IMR-90 (cell line): ENCODE measurements around the gene EFHC2. TPM values are rescaled to one million over a fixed set of nuclear protein-coding genes. Genes with fewer than 3 reads are reported as not detected.

Source experiments
- ATAC-seq: fragments of 200-7000 bp; cut with Tn5 transposase; 2 replicates; pipeline ENCODE4 v1.9.1; 2020; ENCODE audit warnings: low read depth, mild to moderate bottlenecking, moderate library complexity
- BruUV-seq: library from RNA; stranded (reverse); fragments of 400-500 nt; replicated peaks from 2 replicates; lab custom pipeline; 2021; lab: Mats Ljungman, UMichigan
- CTCF ChIA-PET: fragments of 300-600 bp; formaldehyde crosslinking; extraction: SDS; loops from one replicate; lab custom pipeline; 2021; ENCODE audit warnings: antibody characterized with exemption; lab: Yijun Ruan, JAX
- POLR2A ChIA-PET: fragments of 300-600 bp; sonication (Branson Sonifier 250); formaldehyde crosslinking; loops from one replicate; lab custom pipeline; 2022; ENCODE audit warnings: antibody characterized with exemption; ENCODE audit not compliant: unreplicated experiment; lab: Charles Lee
- DNase-seq: peaks from one replicate; pipeline ENCODE4 v3.0.0; 2013
- H2AFZ ChIP-seq: replicated peaks from 2 replicates; pipeline ENCODE3; 2013; ENCODE audit warnings: low read length, mild to moderate bottlenecking; ENCODE audit not compliant: poor library complexity
- H2AK5ac ChIP-seq: 2 replicates; pipeline ENCODE4 v1.6.1; 2013; ENCODE audit warnings: low read depth, low read length, inconsistent platforms
- H2AK9ac ChIP-seq: replicated peaks from 2 replicates; pipeline ENCODE3; 2013; ENCODE audit warnings: mild to moderate bottlenecking, low read depth, low read length, moderate library complexity; ENCODE audit not compliant: poor library complexity
- H2BK120ac ChIP-seq: 2 replicates; pipeline ENCODE4 v1.6.1; 2013; ENCODE audit warnings: low read depth, low read length, inconsistent platforms
- H2BK15ac ChIP-seq: 3 replicates; pipeline ENCODE4 v1.6.1; 2013; ENCODE audit warnings: low read depth, low read length, inconsistent platforms
- H2BK20ac ChIP-seq: 2 replicates; pipeline ENCODE4 v1.6.1; 2013; ENCODE audit warnings: low read depth, mild to moderate bottlenecking, inconsistent platforms, low read length, moderate library complexity
- H2BK5ac ChIP-seq: 2 replicates; pipeline ENCODE4 v1.6.1; 2013; ENCODE audit warnings: mild to moderate bottlenecking, low read depth, low read length, inconsistent platforms; ENCODE audit not compliant: poor library complexity, severe bottlenecking
- H3K14ac ChIP-seq: replicated peaks from 2 replicates; pipeline ENCODE4 v1.6.1; 2013; ENCODE audit warnings: low read depth, low read length, inconsistent platforms
- H3K18ac ChIP-seq: 2 replicates; pipeline ENCODE4 v1.6.1; 2013; ENCODE audit warnings: low read depth, low read length, control low read depth
- H3K23ac ChIP-seq: 2 replicates; pipeline ENCODE4 v1.6.1; 2013; ENCODE audit warnings: low read depth, low read length, inconsistent platforms
- H3K27ac ChIP-seq: 2 replicates; pipeline ENCODE4 v1.5.1; 2013; ENCODE audit warnings: mild to moderate bottlenecking, control low read depth, low read length; ENCODE audit not compliant: insufficient read depth
- H3K27me3 ChIP-seq: 2 replicates; pipeline ENCODE4 v1.6.1; 2013; ENCODE audit warnings: low read length; ENCODE audit not compliant: control insufficient read depth, insufficient read depth
- H3K36me3 ChIP-seq: 2 replicates; pipeline ENCODE4 v1.6.1; 2013; ENCODE audit warnings: low read length, mixed read lengths; ENCODE audit not compliant: control insufficient read depth, insufficient read depth
- H3K4ac ChIP-seq: 2 replicates; pipeline ENCODE4 v1.6.1; 2013; ENCODE audit warnings: low read depth, low read length, inconsistent platforms
- H3K4me1 ChIP-seq: 2 replicates; pipeline ENCODE4 v1.6.1; 2013; ENCODE audit warnings: low read length, mixed read lengths; ENCODE audit not compliant: control insufficient read depth, insufficient read depth
- H3K4me2 ChIP-seq: 2 replicates; pipeline ENCODE4 v1.6.1; 2013; ENCODE audit warnings: low read depth, mild to moderate bottlenecking, control low read depth, low read length, moderate library complexity
- H3K4me3 ChIP-seq: 2 replicates; pipeline ENCODE4 v1.5.1; 2013; ENCODE audit warnings: low read depth, mild to moderate bottlenecking, control low read depth, low read length, moderate library complexity; ENCODE audit not compliant: insufficient read depth
- H3K56ac ChIP-seq: 2 replicates; pipeline ENCODE4 v1.6.1; 2013; ENCODE audit warnings: low read length, inconsistent platforms; ENCODE audit not compliant: insufficient read depth; ENCODE audit errors: extremely low read depth
- H3K79me1 ChIP-seq, 2 experiments: 2 replicates each; pipeline ENCODE4 v1.6.1; 2013; ENCODE audit warnings: low read length in 2 of 2, inconsistent platforms in 1 of 2, low read depth in 1 of 2
- H3K9ac ChIP-seq: 2 replicates; pipeline ENCODE4 v1.6.1; 2013; ENCODE audit warnings: low read depth, low read length, control low read depth
- H3K9me1 ChIP-seq: 2 replicates; pipeline ENCODE4 v1.6.1; 2013; ENCODE audit warnings: low read length, inconsistent platforms; ENCODE audit not compliant: insufficient read depth
- H3K9me3 ChIP-seq: 2 replicates; pipeline ENCODE4 v1.6.1; 2013; ENCODE audit warnings: low read length; ENCODE audit not compliant: control insufficient read depth, insufficient read depth
- H4K20me1 ChIP-seq: 2 replicates; pipeline ENCODE4 v1.6.1; 2013; ENCODE audit warnings: low read length, inconsistent platforms; ENCODE audit not compliant: insufficient read depth
- H4K5ac ChIP-seq: 2 replicates; pipeline ENCODE4 v1.6.1; 2013; ENCODE audit warnings: mild to moderate bottlenecking, low read depth, low read length, control low read depth
- H4K8ac ChIP-seq, 2 experiments: 2 replicates each; pipeline ENCODE4 v1.6.1; 2013; ENCODE audit warnings: low read depth in 2 of 2, low read length in 2 of 2, control low read depth in 1 of 2, inconsistent platforms in 1 of 2
- H4K91ac ChIP-seq: 2 replicates; pipeline ENCODE4 v1.6.1; 2013; ENCODE audit warnings: low read depth, low read length, inconsistent platforms; ENCODE audit not compliant: insufficient read depth
- BHLHE40 ChIP-seq: fragments of 150-350 bp; IDR thresholded peaks from 2 replicates; pipeline ENCODE4 v1.6.1; 2016; ENCODE audit warnings: mild to moderate bottlenecking, low read depth, low read length
- CEBPB ChIP-seq: IDR thresholded peaks from 2 replicates; pipeline ENCODE4 v1.6.1; 2012; ENCODE audit warnings: low read depth, low read length, improper control_type of control experiment
- ELK1 ChIP-seq: fragments of 150-350 bp; IDR thresholded peaks from 2 replicates; pipeline ENCODE4 v1.6.1; 2016; ENCODE audit warnings: low read depth, mild to moderate bottlenecking, low read length, moderate library complexity, borderline replicate concordance
- MAFK ChIP-seq: IDR thresholded peaks from 2 replicates; pipeline ENCODE4 v1.6.1; 2012; ENCODE audit warnings: low read depth, low read length, improper control_type of control experiment
- MAZ ChIP-seq: IDR thresholded peaks from 2 replicates; pipeline ENCODE4 v1.6.1; 2012; ENCODE audit warnings: low read depth, mild to moderate bottlenecking, low read length, improper control_type of control experiment, moderate library complexity, borderline replicate concordance
- MXI1 ChIP-seq: IDR thresholded peaks from 2 replicates; pipeline ENCODE4 v1.6.1; 2012; ENCODE audit warnings: low read depth, mild to moderate bottlenecking, low read length, moderate library complexity, borderline replicate concordance
- NFE2L2 ChIP-seq: fragments of 150-350 bp; IDR thresholded peaks from 2 replicates; pipeline ENCODE4 v1.6.1; 2016; ENCODE audit warnings: low read depth, mild to moderate bottlenecking, low read length
- POLR2A ChIP-seq: IDR thresholded peaks from 2 replicates; pipeline ENCODE4 v1.6.1; 2012; ENCODE audit warnings: mild to moderate bottlenecking, low read depth, low read length
- RCOR1 ChIP-seq: IDR thresholded peaks from 2 replicates; pipeline ENCODE4 v1.6.1; 2012; ENCODE audit warnings: mild to moderate bottlenecking, low read length, improper control_type of control experiment; ENCODE audit not compliant: insufficient replicate concordance
- RFX5 ChIP-seq: IDR thresholded peaks from 2 replicates; pipeline ENCODE4 v1.8.0; 2012; ENCODE audit warnings: low read depth, mild to moderate bottlenecking, low read length, moderate library complexity
- SMC3 ChIP-seq: fragments of 150-350 bp; IDR thresholded peaks from 2 replicates; pipeline ENCODE4 v1.6.1; 2016; ENCODE audit warnings: low read depth, mild to moderate bottlenecking, antibody characterized with exemption, low read length, moderate library complexity
- WGBS, 2 experiments: methylation state at CpG; one replicate each; pipeline versions ENCODE4 v1.1.5 to v1.1.7; 2013; ENCODE audit warnings: missing lambda C conversion rate in 2 of 2; ENCODE audit not compliant: insufficient read length in 1 of 2; ENCODE audit errors: extremely low coverage in 2 of 2; 5-methylcytosine and 5-hydroxymethylcytosine counted together
- dilution Hi-C: fragments of 300-500 bp; cut with HindIII; formaldehyde crosslinking; loops from one replicate; pipeline ENCODE4 v1.14.3; 2018; ENCODE audit warnings: low sequenced_read_pairs; ENCODE audit not compliant: unreplicated experiment
- in situ Hi-C: fragments of 300-500 bp; cut with MboI; formaldehyde crosslinking; loops from 3 replicates; pipeline ENCODE4 v1.14.3; 2019; ENCODE audit warnings: low sequenced_read_pairs, inconsistent platforms, mixed read lengths
- intact Hi-C: fragments of 100-400 bp; cut with micrococcal nuclease; formaldehyde crosslinking; loops from 2 replicates; pipeline ENCODE4 v1.10.0; 2022
- polyA plus RNA-seq, 3 experiments: library from polyadenylated mRNA; depleted of rRNA; stranded (reverse); fragments of >200 nt; gene quantifications; 2 replicates each; pipeline ENCODE4 v1.2.3, GENCODE V29; 2012; ENCODE audit warnings: low replicate concordance in 1 of 3
- total RNA-seq: library from RNA; depleted of rRNA; stranded (reverse); fragments of >200 nt; gene quantifications from 2 replicates; pipeline ENCODE4 v1.2.3, GENCODE V29; 2012

Gene EFHC2
- total and polyA plus RNA-seq, 2 of the 4 experiments (the other 2 are of a cell fraction), result 0.18 to 0.24 TPM

GRCh38 chrX:44332437-44332836 is 11.0 kb downstream of the EFHC2 start:
- H3K56ac ChIP-seq, result no peak overlapping the region
- intact Hi-C loops, result no loop called here
- ATAC-seq, result no peak
- in situ Hi-C loops, result no loop called here
- no peak overlapping the region for H2BK120ac ChIP-seq
- H3K9me1 ChIP-seq, result no peaks in the 10 kb centered on the region
- no peaks in the 10 kb centered on the region for H3K4me1 ChIP-seq
- H3K9ac ChIP-seq, result no peak overlapping the region
- no peak overlapping the region for H3K4me2 ChIP-seq
- no peak overlapping the region for H3K18ac ChIP-seq
- ChIA-PET POLR2A (no interaction called here), CTCF (no interaction called here)
- H3K36me3 ChIP-seq, result no peaks in the 10 kb centered on the region
- H4K20me1 ChIP-seq, result no peaks in the 10 kb centered on the region
- H4K5ac ChIP-seq, result no peak overlapping the region
- H3K27ac ChIP-seq, result no peak overlapping the region
- DNase-seq, result no peak
- no peak overlapping the region for H2BK20ac ChIP-seq
- no peaks in the 10 kb centered on the region for H3K27me3 ChIP-seq
- no peaks in the 10 kb centered on the region for H3K9me3 ChIP-seq
- H3K79me1 ChIP-seq, result no peaks in the 10 kb centered on the region
- TF ChIP-seq BHLHE40, result no peak
- TF ChIP-seq RCOR1, result no peak
- no peak for TF ChIP-seq MXI1
- no peak for TF ChIP-seq MAFK
- no peak for TF ChIP-seq RFX5
- TF ChIP-seq ELK1, result no peak
- TF ChIP-seq CEBPB, result no peak
- no peak for TF ChIP-seq MAZ
- no peak for TF ChIP-seq NFE2L2
- no peak for TF ChIP-seq POLR2A
- no peak for TF ChIP-seq SMC3
- no peak overlapping the region for H2AK9ac ChIP-seq
- BruUV-seq, result no TSS peak
- H3K4ac ChIP-seq, result no peak overlapping the region
- H3K23ac ChIP-seq, result no peak overlapping the region
- H2BK5ac ChIP-seq, result no peak overlapping the region
- H4K8ac ChIP-seq, result no peak overlapping the region
- H2AK5ac ChIP-seq, result no peak overlapping the region
- no CpG with 5 or more reads among the region's 1 CpG for WGBS, 2 experiments
- no peak overlapping the region for H2BK15ac ChIP-seq
- no peak overlapping the region for H2AFZ ChIP-seq
- no peak overlapping the region for H3K4me3 ChIP-seq
- dilution Hi-C loops, result no loop called here
- no peak overlapping the region for H3K14ac ChIP-seq
- no peak overlapping the region for H4K91ac ChIP-seq
